NK-92 (cell line): ENCODE results near the gene SYNGAP1.
A peak's percentile ranks its signal among the peaks of the same experiment; 100 is the strongest.

Experiments used
- DNase-seq: peaks from one replicate; lab custom pipeline; 2025; ENCODE audit not compliant: unreplicated experiment; lab: John Stamatoyannopoulos, UW

Gene SYNGAP1

GRCh38 chr6:33434961-33435360 is 15.1 kb downstream of the SYNGAP1 start:
- DNase-seq, result no peak

GRCh38 chr6:33437666-33438065 is 17.8 kb downstream of the SYNGAP1 start:
- no peak for DNase-seq

- no peak for DNase-seq
Measured at GRCh38 chr6:33438978-33439594, 19.2 kb downstream of the SYNGAP1 start.

- no peak for DNase-seq
Measured at GRCh38 chr6:33439956-33440648, 20.2 kb downstream of the SYNGAP1 start.

GRCh38 chr6:33440649-33441309 is 20.9 kb downstream of the SYNGAP1 start:
- DNase-seq, result no peak

GRCh38 chr6:33441457-33441856 is 21.6 kb downstream of the SYNGAP1 start:
- DNase-seq, result no peak

- no peak for DNase-seq
Measured at GRCh38 chr6:33442283-33442682, 22.4 kb downstream of the SYNGAP1 start.

- DNase-seq, result no peak
Measured at GRCh38 chr6:33443025-33443424, 23.2 kb downstream of the SYNGAP1 start.

- no peak for DNase-seq
Measured at GRCh38 chr6:33443619-33444504, 24.0 kb downstream of the SYNGAP1 start.

GRCh38 chr6:33445119-33445603 is 25.3 kb downstream of the SYNGAP1 start:
- DNase-seq, result no peak

- DNase-seq, result no peak
Measured at GRCh38 chr6:33446356-33446755, 26.5 kb downstream of the SYNGAP1 start.

GRCh38 chr6:33450434-33450833 is 30.6 kb downstream of the SYNGAP1 start:
- no peak for DNase-seq

GRCh38 chr6:33451606-33452005 is 31.7 kb downstream of the SYNGAP1 start:
- no peak for DNase-seq

- DNase-seq, result no peak
Measured at GRCh38 chr6:33452496-33452895, 32.6 kb downstream of the SYNGAP1 start.

- no peak for DNase-seq
Measured at GRCh38 chr6:33453393-33454008, 33.6 kb downstream of the SYNGAP1 start.

- peak; percentile 85 for DNase-seq
Measured at GRCh38 chr6:33454009-33454946, 34.4 kb downstream of the SYNGAP1 start, which contains the start of gene ZBTB9. ZBTB9 (plus strand) TSS chr6:33454576; CDS start chr6:33455101, 525 bp downstream.

GRCh38 chr6:33455051-33455450 is 35.2 kb downstream of the SYNGAP1 start:
- DNase-seq, result no peak

GRCh38 chr6:33456156-33456555 is 36.3 kb downstream of the SYNGAP1 start:
- DNase-seq, result no peak

GRCh38 chr6:33458676-33459075 is 38.8 kb downstream of the SYNGAP1 start:
- DNase-seq, result no peak
